Suprapubic skin (tissue), 4 donors: Measurements from ENCODE around the gene MDFI. TPM values are rescaled to one million over a fixed set of nuclear protein-coding genes. Genes with fewer than 3 reads are reported as not detected.

Source experiments
- DNase-seq, 2 donors: peaks; one replicate each; pipeline ENCODE4 v3.0.0-alpha.2; 2019; ENCODE audit warnings: low spot score in 2 of 2
- H3K27ac ChIP-seq: fragments of 200-600 bp; sonication (generic); one replicate; pipeline ENCODE4 v1.5.1; 2019
- H3K27me3 ChIP-seq: fragments of 200-600 bp; sonication (generic); one replicate; pipeline ENCODE4 v1.5.1; 2019
- H3K36me3 ChIP-seq: fragments of 200-600 bp; sonication (generic); one replicate; pipeline ENCODE4 v1.5.1; 2019
- H3K4me1 ChIP-seq: fragments of 200-600 bp; sonication (generic); one replicate; pipeline ENCODE4 v1.5.1; 2019
- H3K4me3 ChIP-seq: fragments of 200-600 bp; sonication (generic); one replicate; pipeline ENCODE4 v1.5.1; 2019; ENCODE audit warnings: mild to moderate bottlenecking
- H3K9me3 ChIP-seq: fragments of 200-600 bp; sonication (generic); one replicate; pipeline ENCODE4 v1.5.1; 2019
- CTCF ChIP-seq, 2 donors: fragments of 200-600 bp in 1 of 2; fragments of 450-650 bp in 1 of 2; sonication (generic) in 1 of 2; IDR thresholded peaks; one replicate each; pipeline ENCODE4 v1.5.1; 2016 to 2019; ENCODE audit warnings: antibody characterized with exemption in 2 of 2, mild to moderate bottlenecking in 1 of 2, moderate library complexity in 1 of 2
- EP300 ChIP-seq: sonication (generic); formaldehyde crosslinking; IDR thresholded peaks from one replicate; pipeline ENCODE4 v1.6.1; 2017; ENCODE audit warnings: antibody characterized with exemption
- POLR2A ChIP-seq, 2 donors: fragments of 450-650 bp; IDR thresholded peaks; one replicate each; pipeline ENCODE4 v1.6.1; 2017; ENCODE audit warnings: antibody characterized with exemption in 2 of 2, mild to moderate bottlenecking in 2 of 2, moderate library complexity in 2 of 2
- POLR2AphosphoS5 ChIP-seq, 3 donors: sonication (generic); formaldehyde crosslinking; IDR thresholded peaks; one replicate each; pipeline ENCODE4 v1.6.1; 2017; ENCODE audit warnings: antibody characterized with exemption in 3 of 3
- WGBS: methylation state at CpG from one replicate; pipeline ENCODE4 v1.1.5; 2018; 5-methylcytosine and 5-hydroxymethylcytosine counted together
- total RNA-seq, 4 donors: library from RNA; depleted of rRNA; stranded (reverse); fragments of >200 nt; gene quantifications; one replicate each; pipeline ENCODE4 v1.1.0, GENCODE V29; 2016

Gene MDFI
- total RNA-seq, 4 donors from 2014 or later = 21.7 to 51.8 (median 31.4) TPM

- DNase-seq = no peak
- Histone ChIP-seq H3K27me3 (no peaks in the 10 kb centered on the region), H3K4me3 (no peak overlapping the region), H3K4me1 (peaks cover 34% of the 10 kb centered on the region), H3K36me3 (peaks cover 27% of the 10 kb centered on the region), H3K27ac (no peak overlapping the region), H3K9me3 (no peaks in the 10 kb centered on the region)
- 83% methylated on average over 2 of the region's 2 CpGs for WGBS
- TF ChIP-seq POLR2A (IDR thresholded peaks at IDR 0.05) (no peak), EP300 (no peak)
These were observed 54.5 kb downstream of the MDFI start for GRCh38 chr6:41692730-41693129.

GRCh38 chr6:41693281-41694240, 55.3 kb downstream of the MDFI start:
- Histone ChIP-seq H3K4me1 (peaks cover 31% of the 10 kb centered on the region), H3K27ac (no peak overlapping the region), H3K36me3 (peaks cover 20% of the 10 kb centered on the region), H3K27me3 (no peaks in the 10 kb centered on the region), H3K4me3 (no peak overlapping the region), H3K9me3 (no peaks in the 10 kb centered on the region)
- 47% methylated on average over 7 of the region's 10 CpGs for WGBS
- TF ChIP-seq CTCF (IDR thresholded peaks at IDR 0.05) (no peak), POLR2A (IDR thresholded peaks at IDR 0.05) (no peak), EP300 (no peak), POLR2AphosphoS5 (IDR thresholded peaks at IDR 0.05) (no peak)
- DNase-seq = no peak

GRCh38 chr6:41694815-41695526, 56.7 kb downstream of the MDFI start:
- DNase-seq = no peak
- Histone ChIP-seq H3K27me3 (no peaks in the 10 kb centered on the region), H3K9me3 (no peaks in the 10 kb centered on the region), H3K4me1 (peaks cover 22% of the 10 kb centered on the region), H3K27ac (no peak overlapping the region), H3K4me3 (no peak overlapping the region), H3K36me3 (peaks cover 13% of the 10 kb centered on the region)
- WGBS = 85% methylated on average over 5 of the region's 6 CpGs
- TF ChIP-seq POLR2A (IDR thresholded peaks at IDR 0.05) (no peak), POLR2AphosphoS5 (IDR thresholded peaks at IDR 0.05) (no peak), CTCF (IDR thresholded peaks at IDR 0.05) (no peak), EP300 (no peak)

GRCh38 chr6:41695825-41696224, 57.6 kb downstream of the MDFI start:
- Histone ChIP-seq H3K27ac (no peak overlapping the region), H3K9me3 (no peaks in the 10 kb centered on the region), H3K36me3 (peaks cover 5% of the 10 kb centered on the region), H3K4me1 (peaks cover 20% of the 10 kb centered on the region), H3K4me3 (no peak overlapping the region), H3K27me3 (no peaks in the 10 kb centered on the region)
- TF ChIP-seq CTCF (IDR thresholded peaks at IDR 0.05) (no peak), POLR2A (IDR thresholded peaks at IDR 0.05) (no peak), EP300 (no peak)
- no peak for DNase-seq
- 85% methylated on average over 6 of the region's 6 CpGs for WGBS

- no peak overlapping the region for H3K27ac ChIP-seq
- 91% methylated on average over 6 of the region's 6 CpGs for WGBS
- H3K4me3 ChIP-seq = no peak overlapping the region
- peaks cover 20% of the 10 kb centered on the region for H3K4me1 ChIP-seq
- DNase-seq = no peak
- TF ChIP-seq EP300 (no peak), POLR2AphosphoS5 (IDR thresholded peaks at IDR 0.05) (no peak), POLR2A (IDR thresholded peaks at IDR 0.05) (no peak), CTCF (IDR thresholded peaks at IDR 0.05) (no peak)
- H3K27me3 ChIP-seq = no peaks in the 10 kb centered on the region
- no peaks in the 10 kb centered on the region for H3K9me3 ChIP-seq
- H3K36me3 ChIP-seq = no peaks in the 10 kb centered on the region
These were observed 58.5 kb downstream of the MDFI start for GRCh38 chr6:41696788-41697187.
